H1 (cell line): ENCODE data around the gene RBM14. TPM values are rescaled to one million over a fixed set of nuclear protein-coding genes. Genes with fewer than 3 reads are reported as not detected.

Experiments used
- CTCF ChIA-PET: fragments of 300-600 bp; sonication (Branson Sonifier 250); formaldehyde crosslinking; loops from one replicate; lab custom pipeline; 2021; ENCODE audit not compliant: partially characterized antibody; lab: Charles Lee
- POLR2A ChIA-PET: fragments of 300-600 bp; sonication (Branson Sonifier 250); formaldehyde crosslinking; loops from one replicate; lab custom pipeline; 2021; ENCODE audit warnings: inconsistent platforms; ENCODE audit not compliant: partially characterized antibody; lab: Charles Lee
- DNase-seq, 2 experiments: peaks; one replicate each; pipeline versions ENCODE4 v3.0.0 to v3.0.0-alpha.2; 2010 to 2022; ENCODE audit warnings: low spot score in 2 of 2, low read depth in 1 of 2, mixed read lengths in 1 of 2
- FAIRE-seq: peaks from 2 replicates; lab custom pipeline; 2011; peaks lifted over from hg19 to GRCh38; lab: Jason Lieb, UNC
- H2AFZ ChIP-seq: 2 replicates; pipeline ENCODE4 v1.8.1; 2012; ENCODE audit warnings: low read length, inconsistent platforms
- H2AK5ac ChIP-seq: 2 replicates; pipeline ENCODE4 v1.6.1; 2013; ENCODE audit warnings: low read depth, low read length
- H2BK120ac ChIP-seq: replicated peaks from 2 replicates; pipeline ENCODE3; 2013; ENCODE audit warnings: low read depth, low read length, inconsistent platforms
- H2BK12ac ChIP-seq: 2 replicates; pipeline ENCODE4 v1.6.1; 2013; ENCODE audit warnings: low read depth, low read length
- H2BK15ac ChIP-seq: 2 replicates; pipeline ENCODE4 v1.6.1; 2013; ENCODE audit warnings: low read length
- H2BK20ac ChIP-seq: 2 replicates; pipeline ENCODE4 v1.6.1; 2013; ENCODE audit warnings: low read length
- H2BK5ac ChIP-seq: 2 replicates; pipeline ENCODE4 v1.6.1; 2013; ENCODE audit warnings: low read depth, low read length
- H3K14ac ChIP-seq: 2 replicates; pipeline ENCODE4 v1.6.1; 2013; ENCODE audit warnings: inconsistent platforms; ENCODE audit not compliant: insufficient read length
- H3K18ac ChIP-seq: 2 replicates; pipeline ENCODE4 v1.6.1; 2013; ENCODE audit warnings: low read length; ENCODE audit errors: extremely low read depth
- H3K23ac ChIP-seq: 2 replicates; pipeline ENCODE4 v1.6.1; 2013; ENCODE audit warnings: inconsistent platforms; ENCODE audit not compliant: insufficient read length
- H3K23me2 ChIP-seq: 2 replicates; pipeline ENCODE4 v1.6.1; 2013; ENCODE audit warnings: low read depth, low read length
- H3K27ac ChIP-seq: 2 replicates; pipeline ENCODE4 v1.6.1; 2011; ENCODE audit warnings: low read depth, low read length, inconsistent platforms
- H3K27me3 ChIP-seq, 4 experiments: replicated peaks in 1 of 4; 1 replicate in 1 of 4; 2 replicates in 3 of 4; pipeline versions ENCODE4 v1.6.1 to v1.8.1; 2011 to 2013; ENCODE audit warnings: low read length in 3 of 4, mild to moderate bottlenecking in 3 of 4, inconsistent platforms in 2 of 4, mixed read lengths in 2 of 4, moderate library complexity in 1 of 4; ENCODE audit not compliant: control insufficient read depth in 3 of 4, insufficient read depth in 3 of 4; ENCODE audit errors: extremely low read depth in 1 of 4
- H3K36me3 ChIP-seq, 4 experiments: 2 replicates each; pipeline versions ENCODE4 v1.6.1 to v1.8.1; 2011 to 2013; ENCODE audit warnings: mild to moderate bottlenecking in 4 of 4, low read length in 3 of 4, moderate library complexity in 2 of 4, control low read depth in 1 of 4, inconsistent platforms in 1 of 4; ENCODE audit not compliant: insufficient read depth in 4 of 4, control insufficient read depth in 2 of 4
- H3K4ac ChIP-seq: replicated peaks from 2 replicates; pipeline ENCODE3; 2013; ENCODE audit warnings: low read length, low read depth, mixed read lengths, inconsistent platforms; ENCODE audit not compliant: insufficient read length
- H3K4me1 ChIP-seq, 4 experiments: replicated peaks in 1 of 4; 1 replicate in 1 of 4; 2 replicates in 3 of 4; pipeline versions ENCODE4 v1.6.1 to v1.8.1; 2011 to 2013; ENCODE audit warnings: low read length in 3 of 4, inconsistent platforms in 2 of 4, mixed read lengths in 1 of 4; ENCODE audit not compliant: insufficient read depth in 4 of 4, control insufficient read depth in 3 of 4
- H3K4me2 ChIP-seq, 2 experiments: 2 replicates each; pipeline versions ENCODE4 v1.6.1 to v1.8.1; 2011 to 2013; ENCODE audit warnings: low read depth in 2 of 2, low read length in 2 of 2, control low read depth in 1 of 2, inconsistent platforms in 1 of 2, mild to moderate bottlenecking in 1 of 2; ENCODE audit not compliant: insufficient read depth in 1 of 2
- H3K4me3 ChIP-seq, 4 experiments: fragments of 200-600, 300-600 bp in 1 of 4; sonication (generic), shearing (Covaris generic), sonication (Bioruptor Twin) in 1 of 4; 2 replicates each; pipeline versions ENCODE4 v1.5.1 to v1.8.1; 2011 to 2016; ENCODE audit warnings: low read length in 4 of 4, low read depth in 3 of 4, control low read depth in 2 of 4, inconsistent platforms in 2 of 4, mild to moderate bottlenecking in 2 of 4, mixed read lengths in 1 of 4, moderate library complexity in 1 of 4; ENCODE audit not compliant: insufficient read depth in 2 of 4; ENCODE audit errors: extremely low read depth in 1 of 4
- H3K56ac ChIP-seq: replicated peaks from 2 replicates; pipeline ENCODE3; 2013; ENCODE audit warnings: low read depth, mild to moderate bottlenecking, mixed read lengths, low read length, inconsistent platforms; ENCODE audit not compliant: insufficient read length
- H3K79me1 ChIP-seq: 2 replicates; pipeline ENCODE4 v1.6.1; 2013; ENCODE audit warnings: low read depth, low read length, control low read depth
- H3K79me2 ChIP-seq, 2 experiments: 2 replicates each; pipeline versions ENCODE4 v1.6.1 to v1.8.1; 2012 to 2013; ENCODE audit warnings: low read length in 2 of 2, mild to moderate bottlenecking in 2 of 2, inconsistent platforms in 1 of 2; ENCODE audit not compliant: insufficient read depth in 2 of 2, control insufficient read depth in 1 of 2
- H3K9ac ChIP-seq, 4 experiments: replicated peaks in 1 of 4; 1 replicate in 1 of 4; 2 replicates in 3 of 4; pipeline versions ENCODE4 v1.6.1 to v1.8.1; 2011 to 2013; ENCODE audit warnings: low read depth in 3 of 4, low read length in 3 of 4, control low read depth in 2 of 4, mild to moderate bottlenecking in 2 of 4, moderate library complexity in 2 of 4, inconsistent platforms in 1 of 4; ENCODE audit errors: extremely low read depth in 1 of 4
- H3K9me3 ChIP-seq, 2 experiments: 2 replicates each; pipeline versions ENCODE4 v1.6.1 to v1.8.1; 2012 to 2013; ENCODE audit warnings: mild to moderate bottlenecking in 2 of 2, moderate library complexity in 2 of 2, control low read depth in 1 of 2, inconsistent platforms in 1 of 2, low read depth in 1 of 2, low read length in 1 of 2, mixed read lengths in 1 of 2; ENCODE audit not compliant: insufficient read depth in 2 of 2
- H4K20me1 ChIP-seq, 2 experiments: replicated peaks in 1 of 2; 2 replicates each; pipeline versions ENCODE3 to v1.8.1; 2011 to 2013; ENCODE audit warnings: inconsistent platforms in 2 of 2, low read length in 2 of 2, mild to moderate bottlenecking in 1 of 2; ENCODE audit not compliant: insufficient read depth in 2 of 2, control insufficient read depth in 1 of 2
- H4K5ac ChIP-seq: 2 replicates; pipeline ENCODE4 v1.6.1; 2013; ENCODE audit warnings: low read length, low read depth, mixed read lengths, inconsistent platforms; ENCODE audit not compliant: insufficient read length
- H4K8ac ChIP-seq: 2 replicates; pipeline ENCODE4 v1.8.0; 2013; ENCODE audit warnings: mild to moderate bottlenecking, moderate library complexity, low read length, inconsistent platforms; ENCODE audit not compliant: insufficient read depth; ENCODE audit errors: extremely low read depth
- H4K91ac ChIP-seq: replicated peaks from 2 replicates; pipeline ENCODE3; 2013; ENCODE audit warnings: low read length, mixed read lengths, inconsistent platforms; ENCODE audit not compliant: insufficient read length
- PHF8 ChIP-seq: fragments of 200-600 bp; sonication (generic); conservative IDR thresholded peaks from 2 replicates; pipeline ENCODE4 v1.7.1; 2012; ENCODE audit warnings: low read depth, mild to moderate bottlenecking, inconsistent platforms, low read length, moderate library complexity
- WGBS, 2 experiments: shearing (Covaris generic) in 1 of 2; methylation state at CpG; one replicate each; pipeline versions ENCODE4 v1.1.6 to v1.1.7; 2013 to 2015; ENCODE audit warnings: low lambda C conversion rate in 2 of 2, mixed read lengths in 2 of 2, inconsistent platforms in 1 of 2, low coverage in 1 of 2, missing lambda C conversion rate in 1 of 2; ENCODE audit not compliant: insufficient replicate concordance in 2 of 2, insufficient coverage in 1 of 2, insufficient read length in 1 of 2; ENCODE audit errors: extremely low coverage in 1 of 2, missing lambda C conversion rate in 1 of 2; 5-methylcytosine and 5-hydroxymethylcytosine counted together
- polyA plus RNA-seq, 7 experiments: library from polyadenylated mRNA; depleted of rRNA in 3 of 7; stranded (reverse) in 5 of 7; unstranded in 2 of 7; fragments of >200 nt in 5 of 7; fragments of 200-250 nt in 2 of 7; gene quantifications; 1 replicate in 5 of 7; 2 replicates in 1 of 7; 4 replicates in 1 of 7; pipeline versions ENCODE4 v1.2.1 to v1.2.3, GENCODE V29; 2011 to 2013; ENCODE audit warnings: missing spikeins in 2 of 7, mixed read lengths in 2 of 7
- total RNA-seq: library from RNA; stranded (reverse); fragmentation: NEBNext Ultra II Directional; extraction: Animal tissue kit (Norgen Biotek cat#: 25700); gene quantifications from 2 replicates; pipeline ENCODE4 v1.2.1, GENCODE V29; 2021

RBM14 gene
- total and polyA plus RNA-seq, 2 of the 8 experiments (the other 6 are each of a cell fraction or from before 2014, with no cell fraction given) = 67.2 to 142 TPM

- 92% methylated on average over 2 of the region's 2 CpGs; no CpG with 5 or more reads in 1 of the 2 experiments for WGBS, 2 experiments
- H2AFZ ChIP-seq = no peak overlapping the region
Observed at GRCh38 chr11:66591175-66591574, 25.3 kb upstream of the RBM14 start.

More at GRCh38 chr11:66591175-66591574, 25.3 kb upstream of the RBM14 start:
- Histone ChIP-seq H3K27me3 (peaks cover 0 to 10% (median 4%) of the 10 kb centered on the region in 4 experiments; a peak in 3 of 7 replicates), H4K5ac (no peak overlapping the region), H3K27ac (no peak overlapping the region), H2BK120ac (no peak overlapping the region), H2BK5ac (no peak overlapping the region), H3K14ac (no peak overlapping the region), H4K20me1 (no peaks in the 10 kb centered on the region), H2BK12ac (no peak overlapping the region), H3K23me2 (peaks cover 9% of the 10 kb centered on the region), H3K79me1 (peaks cover 2% of the 10 kb centered on the region), H3K79me2 (peaks cover 0 to 5% of the 10 kb centered on the region in 2 experiments; a peak in 2 of 4 replicates), H3K23ac (no peak overlapping the region), H3K9ac (no peak overlapping the region), H4K8ac (no peak overlapping the region), H3K4me3 (no peak overlapping the region), H3K4ac (no peak overlapping the region), H3K4me2 (no peak overlapping the region), H2BK20ac (no peak overlapping the region), H3K56ac (no peak overlapping the region), H3K36me3 (no peaks in the 10 kb centered on the region; a peak in 1 of 8 replicates), H3K18ac (no peak overlapping the region), H3K4me1 (peaks cover 0 to 11% (median 7%) of the 10 kb centered on the region in 4 experiments; a peak in 6 of 7 replicates), H3K9me3 (peaks cover 13 to 25% of the 10 kb centered on the region in 2 experiments), H2BK15ac (no peak overlapping the region), H2AK5ac (no peak overlapping the region), H4K91ac (no peak overlapping the region)
- FAIRE-seq (no peak), DNase-seq (no peak)
- no peak for TF ChIP-seq PHF8
- ChIA-PET CTCF (interaction anchor here (0.6 to 3.5 kb wide), 13 partner anchors 8 to 100 kb away, joined by 3 to 43 read pairs (median 7); partner anchors contain the start of gene CTSF), POLR2A (interaction anchor here (1.2 to 65.3 kb wide), 6 partner anchors 7 to 51 kb away, joined by 4 to 2165 read pairs (median 6); partner anchors contain the start of genes ACTN3, RBM14, RBM4 and ZDHHC24)
